Stimulated activated naive CD4-positive, alpha-beta T cell (primary cell): Measurements from ENCODE around the gene AVPR1B.
A peak's percentile ranks its signal among the peaks of the same experiment; 100 is the strongest.

Experiments
- DNase-seq, 6 experiments: peaks; one replicate each; lab custom pipeline; 2025; lab: John Stamatoyannopoulos, UW

AVPR1B gene

GRCh38 chr1:206112600-206113301, 4.4 kb downstream of the AVPR1B start:
- DNase-seq = no peak

- no peak for DNase-seq
Observed at GRCh38 chr1:206111271-206111927, 5.8 kb downstream of the AVPR1B start.

GRCh38 chr1:206110820-206111219, 6.4 kb downstream of the AVPR1B start:
- no peak for DNase-seq

DNA sequence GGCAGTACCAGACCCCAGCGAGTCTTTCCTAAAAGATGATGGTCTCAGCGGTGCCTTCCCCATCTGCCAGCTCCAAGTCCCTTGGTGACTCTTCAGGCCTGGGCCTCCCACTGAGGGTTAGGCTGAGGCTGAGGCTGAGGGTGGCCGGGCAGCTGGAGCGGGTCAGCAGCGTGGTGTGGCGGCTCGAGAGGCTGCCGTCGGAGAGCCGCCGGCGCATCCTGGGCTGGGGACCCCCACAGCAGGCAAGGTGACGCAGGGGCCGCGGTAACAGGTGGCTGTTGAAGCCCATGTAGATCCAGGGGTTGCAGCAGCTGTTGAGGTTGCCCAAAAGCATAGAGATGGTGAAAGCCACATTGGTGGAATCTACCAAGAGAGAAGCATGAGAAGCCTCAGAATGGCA, 7.0 kb downstream of the AVPR1B start:
- no peak for DNase-seq

GRCh38 chr1:206109718-206110117, 7.5 kb downstream of the AVPR1B start:
- no peak for DNase-seq

DNA sequence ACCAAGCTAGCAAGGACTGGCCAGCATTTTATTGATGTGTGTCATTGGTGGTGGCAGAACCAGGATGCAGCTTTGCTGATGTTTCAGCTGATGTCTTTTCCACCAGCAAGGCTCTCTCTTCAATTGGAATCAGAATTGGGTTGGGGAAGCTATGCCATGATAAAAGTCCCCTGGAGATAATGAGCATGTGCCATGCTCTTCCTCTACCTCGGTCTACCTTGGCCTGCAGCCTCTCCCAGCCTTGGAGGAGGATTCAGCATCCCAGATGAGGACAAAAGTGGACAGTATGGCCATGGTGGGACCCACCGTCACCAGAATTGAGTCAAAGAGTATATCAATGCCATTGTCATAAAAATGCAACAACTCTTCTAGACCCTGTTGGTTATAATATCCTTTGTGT, 8.6 kb downstream of the AVPR1B start:
- DNase-seq = no peak

- DNase-seq = no peak
Observed at GRCh38 chr1:206107168-206107544, 10.0 kb downstream of the AVPR1B start.

GRCh38 chr1:206106328-206107167, 10.6 kb downstream of the AVPR1B start:
- DNase-seq = peak; percentile 18 to 78 (median 54)

GRCh38 chr1:206105464-206105995, 11.7 kb downstream of the AVPR1B start:
- no peak for DNase-seq

- no peak for DNase-seq
Observed at GRCh38 chr1:206103979-206104378, 13.2 kb downstream of the AVPR1B start.

DNA sequence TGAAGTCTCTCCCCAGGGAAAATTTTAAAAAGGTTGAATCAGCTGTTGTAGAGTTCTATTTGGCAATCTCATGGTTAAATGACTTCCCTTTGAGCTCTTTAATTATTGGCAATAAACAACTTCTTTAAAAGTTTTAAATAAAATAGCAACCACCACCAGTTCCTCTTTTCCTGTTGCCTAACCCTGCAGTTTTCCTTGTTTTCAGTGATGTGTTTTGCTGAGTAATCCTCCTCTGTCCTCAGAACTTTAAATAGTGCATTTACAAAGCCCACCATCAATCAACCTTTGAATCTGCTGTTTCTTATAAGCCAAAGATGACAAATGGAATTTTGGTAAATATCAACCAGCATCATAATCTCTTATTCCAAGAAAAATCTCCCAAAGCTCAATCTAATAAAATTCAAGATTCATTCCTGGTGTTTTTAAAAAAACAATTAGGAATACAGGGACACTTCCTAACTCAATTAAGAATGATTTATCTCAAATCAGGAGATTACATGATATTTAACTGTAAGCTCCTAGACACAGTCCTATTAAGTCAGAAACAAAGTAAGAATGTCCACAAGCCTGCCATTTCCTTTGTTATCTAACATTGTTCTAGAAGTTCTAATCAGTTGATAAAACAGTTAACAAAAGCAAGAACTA, 14.8 kb downstream of the AVPR1B start:
- no peak for DNase-seq

GRCh38 chr1:206101351-206102045, 15.7 kb downstream of the AVPR1B start:
- DNase-seq = no peak

DNA sequence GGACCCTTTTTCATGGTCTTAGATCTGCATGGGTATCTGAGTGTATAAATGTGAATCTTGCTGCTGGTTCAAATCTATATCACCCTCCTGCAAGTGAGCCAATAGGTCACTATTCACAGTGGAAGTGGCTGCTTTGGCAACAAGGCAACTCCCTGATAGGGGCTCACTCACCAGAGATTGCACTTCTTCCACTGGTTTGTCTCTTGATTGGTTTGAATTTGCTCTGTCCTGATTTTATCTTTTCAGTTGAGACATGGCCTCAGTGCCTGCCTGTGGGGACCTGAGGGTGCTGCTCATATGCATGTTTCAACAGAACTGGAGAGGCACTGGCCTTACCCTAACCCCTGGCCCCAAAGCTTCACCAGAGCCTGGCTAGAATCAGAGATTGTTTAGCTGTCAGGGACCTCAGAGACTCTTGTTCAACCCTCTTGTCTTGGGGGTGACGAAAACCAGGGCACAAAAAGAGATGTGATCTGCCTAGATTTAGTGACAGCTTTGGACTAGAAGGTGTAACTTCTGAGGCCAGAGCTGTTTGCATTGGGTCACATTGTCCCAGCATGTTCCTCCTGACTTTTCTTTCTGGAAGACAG, 16.9 kb downstream of the AVPR1B start:
- DNase-seq = no peak

DNA sequence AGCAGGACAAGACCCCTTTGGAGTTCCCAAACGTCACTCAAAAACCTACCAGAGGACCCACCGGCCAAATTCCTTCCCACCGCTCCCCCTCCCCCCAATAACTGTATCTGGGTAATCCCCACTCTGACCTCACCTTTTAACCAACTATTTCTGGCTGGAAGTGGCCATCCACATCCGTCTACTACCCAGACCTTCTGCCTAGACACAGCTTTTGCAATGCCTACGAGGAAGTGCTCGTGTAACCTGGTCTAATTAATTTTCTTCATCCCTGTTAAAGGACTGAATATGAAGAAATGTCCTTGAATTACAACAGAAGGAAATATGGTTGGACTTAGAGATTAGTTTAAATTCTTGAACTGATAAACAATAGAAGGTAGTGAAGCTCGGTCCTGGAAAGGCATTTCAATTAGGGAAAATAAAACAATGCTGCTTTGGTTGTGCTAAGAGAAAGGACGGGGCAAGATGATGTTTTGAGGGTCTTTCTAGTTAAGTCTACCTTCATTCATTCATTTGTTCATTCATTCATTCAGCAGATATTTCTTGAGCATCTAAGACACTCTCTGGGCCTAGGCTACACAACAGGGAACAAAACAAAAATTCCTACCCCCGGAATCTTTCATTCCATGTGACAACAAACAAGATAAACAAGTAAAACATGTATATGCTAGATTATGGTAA, 18.8 kb downstream of the AVPR1B start:
- DNase-seq = no peak

GRCh38 chr1:206097381-206097780, 19.8 kb downstream of the AVPR1B start:
- no peak for DNase-seq

GRCh38 chr1:206094024-206094423, 23.2 kb downstream of the AVPR1B start:
- no peak for DNase-seq

GRCh38 chr1:206089341-206089740, 27.8 kb downstream of the AVPR1B start:
- DNase-seq = no peak

DNA sequence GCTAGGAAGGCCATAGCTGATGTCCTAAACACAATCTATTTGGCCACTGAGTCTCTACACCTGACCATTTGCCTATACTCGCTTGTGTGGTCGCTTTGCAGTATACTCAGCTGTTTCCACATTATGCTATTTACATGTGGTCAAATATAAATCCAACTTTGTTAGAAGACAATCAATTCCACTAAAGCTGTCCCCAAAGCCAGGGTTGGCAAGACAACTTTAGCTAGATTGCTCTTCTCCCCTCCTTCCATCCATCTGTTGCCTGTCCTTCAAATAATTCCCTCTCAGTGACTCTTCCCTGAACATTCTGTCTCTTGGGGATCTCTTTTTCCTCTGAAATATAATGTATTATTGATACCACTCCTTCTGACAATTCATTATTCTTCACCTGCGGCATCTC, 30.1 kb downstream of the AVPR1B start:
- DNase-seq = no peak

- no peak for DNase-seq
Observed at GRCh38 chr1:206083750-206084149, 33.4 kb downstream of the AVPR1B start.

DNA sequence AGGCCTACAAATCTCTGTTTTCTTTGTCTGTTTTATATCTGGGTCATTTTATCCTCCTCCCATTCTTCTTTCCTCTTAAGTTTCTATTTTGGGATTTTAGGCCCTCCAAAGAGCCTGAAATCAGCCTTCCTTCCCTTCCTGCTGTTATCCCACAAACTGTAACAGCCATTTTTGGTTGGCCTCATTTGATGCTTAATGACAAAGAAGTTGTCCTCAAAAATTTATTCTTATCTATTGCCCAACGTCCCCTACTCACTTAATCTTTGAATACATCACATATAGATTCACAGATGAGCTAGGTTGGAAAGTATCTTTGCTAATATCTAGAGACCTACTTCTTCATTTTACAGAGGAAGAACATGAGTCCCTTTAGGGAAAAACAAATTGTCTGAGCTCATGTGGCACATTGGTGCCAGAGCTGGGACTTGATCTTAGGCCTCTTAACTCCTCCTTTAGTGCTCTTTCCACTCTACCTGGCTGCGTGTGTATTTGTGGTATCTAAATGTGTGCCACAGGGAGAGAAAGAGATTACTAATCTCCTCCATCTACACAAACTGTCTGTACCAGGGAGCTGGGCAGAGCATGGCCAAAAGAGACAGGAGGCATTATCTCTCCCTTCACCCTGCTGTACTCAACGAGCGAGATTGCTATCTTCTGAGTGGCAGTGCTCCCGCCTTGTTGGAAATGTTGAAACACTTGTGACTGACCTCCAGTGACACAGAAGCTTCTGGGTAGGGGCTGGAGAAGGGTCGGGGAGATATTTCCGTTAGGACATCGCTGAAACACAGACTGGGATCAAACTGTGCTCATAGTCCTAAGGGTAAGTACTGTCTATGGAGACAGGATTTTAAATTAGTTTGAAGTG, 34.1 kb downstream of the AVPR1B start:
- DNase-seq = no peak
